Stimulated activated CD8-positive, alpha-beta memory T cell treated with anti-CD3 and anti-CD28 coated beads, Interleukin-7, amount 100 ng/mL, for 24 hours (primary cell): ENCODE data around the gene ATP2C2.

Experiments used
- DNase-seq: peaks from one replicate; pipeline ENCODE4 v3.0.0-alpha.2; 2020; ENCODE audit warnings: low read depth

The ATP2C2 gene

DNA sequence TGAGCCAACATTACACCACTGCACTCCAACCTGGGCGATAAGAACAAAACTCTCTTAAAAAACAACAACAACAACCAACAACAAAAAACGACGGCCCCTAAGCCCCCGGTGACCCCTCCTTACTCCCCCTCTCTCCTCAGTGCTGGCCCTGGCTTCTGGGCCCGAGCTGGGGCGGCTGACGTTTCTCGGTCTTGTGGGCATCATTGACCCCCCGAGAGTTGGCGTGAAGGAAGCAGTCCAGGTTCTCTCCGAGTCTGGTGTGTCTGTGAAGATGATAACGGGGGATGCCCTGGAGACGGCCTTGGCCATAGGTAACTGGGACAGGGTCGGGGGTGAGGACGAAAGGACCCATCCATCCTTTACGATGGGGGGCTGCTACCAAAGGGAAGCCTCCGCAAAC, 83.4 kb downstream of the ATP2C2 start:
- no peak for DNase-seq

DNA sequence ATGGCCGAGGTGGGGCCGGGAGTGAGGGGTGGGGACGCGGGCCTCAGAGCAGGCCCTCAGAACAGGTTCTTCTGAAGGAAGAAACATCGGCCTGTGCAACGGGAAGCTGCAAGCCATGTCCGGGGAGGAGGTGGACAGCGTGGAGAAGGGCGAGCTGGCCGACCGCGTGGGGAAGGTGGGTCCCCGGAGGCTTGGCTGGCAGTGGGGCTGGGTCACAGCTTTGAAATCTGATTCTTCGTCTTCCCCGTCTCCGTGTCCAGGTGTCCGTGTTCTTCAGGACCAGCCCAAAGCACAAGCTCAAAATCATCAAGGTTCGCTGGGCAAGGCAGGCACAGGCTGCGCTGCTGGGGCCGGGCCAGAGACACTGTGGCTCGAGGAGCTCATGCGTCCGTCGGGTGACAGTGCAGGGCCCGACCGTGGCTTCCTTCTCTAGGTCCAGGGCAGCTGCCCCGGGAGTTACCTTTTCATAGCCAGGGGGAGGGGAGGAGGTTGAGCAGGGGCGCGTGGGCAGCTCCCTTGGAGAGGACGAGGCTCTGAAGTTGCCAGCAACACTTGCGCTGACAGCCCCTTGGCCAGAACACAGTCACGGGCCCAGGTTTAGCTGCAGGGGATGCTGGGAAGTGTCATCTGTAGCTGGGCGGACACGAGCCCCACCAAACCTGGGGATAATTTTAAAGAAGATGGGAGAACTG, 84.9 kb downstream of the ATP2C2 start:
- DNase-seq: no peak

DNA sequence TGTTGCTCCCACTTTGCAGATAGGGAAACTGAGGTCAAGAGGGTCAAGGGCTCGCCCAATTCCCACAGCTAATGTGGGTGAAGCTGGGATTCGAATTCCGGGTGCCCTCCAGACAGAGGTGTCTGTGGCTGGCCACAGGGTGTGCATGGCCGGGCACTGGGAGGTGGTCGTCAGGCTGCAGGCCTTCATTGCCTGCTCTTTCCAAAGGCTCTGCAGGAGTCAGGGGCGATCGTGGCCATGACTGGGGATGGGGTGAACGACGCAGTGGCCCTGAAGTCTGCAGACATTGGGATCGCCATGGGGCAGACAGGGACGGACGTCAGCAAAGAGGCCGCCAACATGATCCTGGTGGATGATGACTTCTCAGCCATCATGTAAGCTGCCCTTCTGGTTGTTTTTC, 86.3 kb downstream of the ATP2C2 start:
- no peak for DNase-seq

DNA sequence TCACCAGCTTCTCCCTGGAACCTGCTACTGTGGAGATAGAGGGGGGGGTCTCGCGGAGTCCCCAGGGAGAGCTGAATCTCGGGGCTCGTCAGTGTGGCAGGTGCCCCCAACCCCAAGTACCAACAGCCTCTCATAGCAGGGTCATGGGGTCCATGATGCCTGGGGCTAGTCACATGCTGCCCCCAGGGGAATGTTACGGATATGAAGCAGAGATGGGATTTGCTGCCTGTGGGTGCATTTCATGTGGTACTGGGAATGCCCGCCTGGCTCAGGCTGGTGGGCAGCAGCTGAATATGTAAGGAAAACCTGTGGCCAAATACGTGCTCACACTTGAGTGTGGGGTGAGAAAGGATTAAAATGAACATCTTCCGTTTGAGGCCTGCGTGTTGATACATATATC, 86.7 kb downstream of the ATP2C2 start:
- no peak for DNase-seq

DNA sequence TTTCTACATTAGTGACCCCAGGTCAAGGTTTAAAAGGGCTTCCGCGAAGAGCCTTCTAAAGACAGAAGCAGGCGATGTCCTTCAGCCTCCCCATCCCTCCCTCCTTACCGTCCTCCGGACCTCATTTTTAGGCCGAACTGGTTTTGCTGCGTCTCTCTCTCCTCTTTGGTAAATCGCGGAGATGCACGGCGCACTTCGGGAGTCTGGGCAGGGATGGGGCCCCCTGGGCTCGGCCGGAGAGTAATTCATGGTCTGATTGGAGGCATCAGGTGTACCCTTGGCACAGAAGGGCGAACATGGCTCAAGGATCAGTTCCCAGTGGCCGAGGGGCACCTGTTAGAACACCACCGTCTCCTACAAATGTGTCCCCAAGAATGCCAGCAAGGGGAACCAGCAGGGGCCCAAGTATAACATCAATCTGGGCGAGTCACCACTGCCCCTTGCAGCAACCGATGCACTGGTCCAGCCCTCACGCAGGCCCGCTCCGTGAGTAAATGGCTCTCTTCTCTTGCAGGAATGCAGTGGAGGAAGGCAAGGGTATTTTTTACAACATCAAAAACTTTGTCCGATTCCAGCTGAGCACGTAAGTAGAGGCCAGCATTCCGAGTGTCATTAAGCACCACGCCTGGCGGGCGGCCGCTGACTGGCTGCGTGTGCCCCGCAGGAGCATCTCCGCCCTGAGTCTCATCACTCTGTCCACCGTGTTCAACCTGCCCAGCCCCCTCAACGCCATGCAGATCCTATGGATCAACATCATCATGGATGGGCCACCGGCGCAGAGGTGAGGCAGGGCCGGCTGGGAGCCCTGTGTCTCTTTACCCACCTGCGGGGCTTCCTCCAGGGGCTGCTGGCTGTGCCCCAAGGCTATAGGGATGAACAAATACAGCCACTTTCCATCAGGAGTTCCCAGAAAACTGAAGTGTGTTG, 90.5 kb downstream of the ATP2C2 start:
- DNase-seq: no peak

DNA sequence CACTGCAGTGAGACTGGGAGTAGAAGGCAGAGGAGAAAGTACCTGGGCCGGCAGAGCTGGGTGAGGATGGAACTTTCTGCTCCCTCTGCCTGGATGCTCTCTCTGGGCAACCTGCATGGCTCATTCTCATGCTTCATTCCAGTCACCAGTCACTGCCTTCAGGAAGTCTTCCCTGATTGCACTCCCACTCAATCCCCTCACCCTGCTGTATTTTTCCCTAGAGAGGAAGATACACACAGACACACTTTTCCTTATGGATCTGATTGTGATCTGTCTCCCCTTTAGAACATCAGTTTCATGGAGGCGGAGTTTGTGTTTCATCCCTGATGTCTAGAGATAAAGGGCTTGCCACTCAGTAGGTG, 91.2 kb downstream of the ATP2C2 start:
- no peak for DNase-seq

DNA sequence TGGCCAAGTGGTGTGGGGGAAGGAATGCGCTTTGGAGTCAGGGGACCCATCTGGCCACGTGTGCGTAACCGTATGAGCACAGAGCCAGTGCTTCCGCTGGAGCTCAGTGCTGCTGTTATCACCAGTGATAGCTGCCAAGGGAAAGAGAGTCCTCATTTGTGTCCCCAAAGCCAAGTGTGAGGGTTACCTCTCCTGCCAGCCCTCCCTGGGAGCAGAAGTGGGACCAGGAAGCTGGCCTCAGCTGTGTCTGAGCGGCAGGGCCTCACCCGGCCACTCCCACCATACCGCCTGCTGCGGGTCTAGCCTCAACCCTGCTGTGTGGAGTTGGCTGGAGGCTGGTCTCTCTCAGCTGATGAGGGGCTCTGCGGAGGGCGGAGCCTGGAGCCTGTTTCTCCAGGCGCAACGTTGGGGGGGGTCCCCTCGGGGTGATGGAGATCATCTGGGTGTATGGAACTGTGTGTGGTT, 91.6 kb downstream of the ATP2C2 start:
- DNase-seq: no peak

DNA sequence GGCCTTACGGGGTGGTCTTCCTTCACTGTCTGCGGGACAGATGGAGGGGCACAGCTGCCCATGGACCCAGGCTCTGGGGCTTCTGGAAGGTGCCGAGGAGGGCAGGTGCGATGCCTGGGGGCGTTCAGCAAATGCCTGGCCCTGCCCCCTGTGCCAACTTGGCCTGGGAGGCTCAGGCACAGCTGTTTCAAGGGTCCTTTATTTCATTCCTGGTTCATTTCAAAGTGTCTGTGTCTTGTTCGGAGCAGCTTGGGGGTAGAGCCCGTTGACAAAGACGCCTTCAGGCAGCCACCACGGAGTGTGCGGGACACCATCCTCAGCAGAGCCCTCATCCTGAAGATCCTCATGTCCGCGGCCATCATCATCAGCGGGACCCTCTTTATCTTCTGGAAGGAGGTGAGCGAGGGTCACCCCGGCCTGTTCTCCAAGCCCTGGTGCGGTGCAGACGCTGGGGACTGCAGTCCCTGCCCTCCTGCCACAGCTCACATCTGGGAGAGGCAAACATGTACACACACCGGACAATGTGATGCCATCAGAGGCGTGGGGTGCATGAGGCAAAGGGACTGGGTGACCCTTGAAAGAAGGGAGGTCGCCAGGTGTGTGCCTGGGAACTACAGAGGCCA, 92.2 kb downstream of the ATP2C2 start:
- no peak for DNase-seq

DNA sequence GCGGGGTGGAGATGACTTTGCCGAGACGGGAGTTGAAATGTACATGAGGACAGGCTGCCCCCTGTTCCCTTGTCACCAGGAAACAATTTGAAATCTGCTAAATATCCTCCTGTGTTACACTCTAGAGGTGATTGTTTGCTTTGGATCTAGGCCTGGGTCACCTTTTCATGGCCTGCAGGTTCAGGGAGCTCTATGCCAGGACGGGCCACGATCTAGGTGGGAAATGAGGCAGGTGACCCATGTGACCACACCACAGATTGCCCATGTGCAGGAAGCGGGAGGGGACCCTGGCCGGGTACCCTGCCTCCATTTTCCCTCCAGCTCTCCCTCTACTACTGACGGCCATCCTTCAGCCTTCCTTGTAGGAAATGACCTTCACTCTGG, 92.7 kb downstream of the ATP2C2 start:
- DNase-seq: no peak

DNA sequence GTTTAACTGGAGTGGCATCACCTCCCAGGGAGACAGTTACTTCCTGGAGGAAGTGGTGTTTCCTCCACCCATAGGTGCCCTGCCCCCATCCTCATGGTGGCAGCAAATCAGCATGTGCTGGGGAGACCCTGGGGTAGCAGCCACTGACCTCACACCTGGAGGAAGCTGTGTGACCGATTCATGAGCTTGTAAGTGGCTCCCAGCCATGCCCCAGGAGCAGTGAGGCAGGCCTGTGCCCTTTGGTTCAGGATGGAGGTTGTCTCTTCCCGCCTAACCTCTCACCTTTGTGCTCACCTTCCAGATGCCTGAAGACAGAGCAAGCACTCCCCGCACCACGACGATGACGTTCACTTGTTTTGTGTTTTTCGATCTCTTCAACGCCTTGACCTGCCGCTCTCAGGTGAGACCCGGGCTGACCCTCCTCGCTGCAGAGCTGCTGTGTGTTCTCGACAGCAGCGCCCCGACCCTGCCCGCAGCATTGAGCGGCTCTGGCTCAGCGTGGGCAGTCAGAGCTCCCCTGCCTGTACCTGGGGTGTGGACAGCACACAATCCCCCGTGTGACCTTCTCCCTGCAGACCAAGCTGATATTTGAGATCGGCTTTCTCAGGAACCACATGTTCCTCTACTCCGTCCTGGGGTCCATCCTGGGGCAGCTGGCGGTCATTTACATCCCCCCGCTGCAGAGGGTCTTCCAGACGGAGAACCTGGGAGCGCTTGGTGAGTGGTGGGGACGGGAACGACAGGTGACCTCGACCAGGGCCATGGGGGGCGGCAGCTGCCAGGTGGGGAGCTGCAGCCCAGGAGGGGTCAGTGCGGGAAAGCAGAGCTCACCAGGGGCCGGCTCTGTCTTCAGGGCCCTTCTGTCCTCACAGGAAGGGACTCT, 93.3 kb downstream of the ATP2C2 start:
- no peak for DNase-seq

DNA sequence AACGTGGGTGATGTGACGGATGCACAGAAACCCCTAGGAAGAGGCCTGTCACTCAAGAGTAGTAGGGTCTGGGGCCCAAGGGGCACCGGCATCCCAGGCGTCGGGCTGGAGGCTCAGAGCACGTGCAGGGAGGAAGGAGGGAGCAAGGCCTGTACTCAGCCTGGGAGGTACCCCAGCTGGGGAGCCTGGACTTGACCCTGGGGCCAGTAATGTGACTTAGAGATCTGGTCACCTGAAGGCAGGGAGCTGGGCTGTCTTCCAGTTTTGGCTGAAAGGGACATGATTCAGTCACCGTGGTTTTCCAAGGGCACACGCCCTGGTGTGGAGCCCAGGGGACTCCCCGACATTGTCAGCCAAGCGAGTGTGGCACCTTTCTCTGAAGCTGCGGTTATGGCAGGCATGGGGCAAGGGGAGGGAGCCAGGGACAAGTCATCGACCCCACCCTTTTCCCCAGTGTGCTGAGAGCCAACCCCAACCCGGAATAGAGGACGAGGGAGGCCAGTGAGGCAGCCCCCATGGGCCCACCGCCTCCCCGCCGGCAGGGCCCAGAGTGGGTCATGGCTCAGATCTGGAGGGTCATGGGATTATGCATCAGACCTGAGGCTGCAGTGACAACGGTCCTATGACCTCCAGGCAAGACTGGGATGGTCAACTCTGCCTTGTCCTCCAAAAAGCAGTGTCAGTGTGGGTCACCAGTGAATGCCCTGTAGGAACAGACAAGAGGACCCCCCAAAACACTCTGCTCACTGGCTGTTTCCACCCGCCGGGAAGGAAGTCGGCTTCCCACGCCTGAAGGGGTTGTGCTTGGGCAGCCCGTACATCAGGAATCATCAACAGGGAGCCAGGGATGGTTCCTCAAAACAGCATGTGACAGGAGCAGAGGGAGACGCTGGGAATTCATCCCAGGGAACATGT, 94.2 kb downstream of the ATP2C2 start:
- DNase-seq: no peak

DNA sequence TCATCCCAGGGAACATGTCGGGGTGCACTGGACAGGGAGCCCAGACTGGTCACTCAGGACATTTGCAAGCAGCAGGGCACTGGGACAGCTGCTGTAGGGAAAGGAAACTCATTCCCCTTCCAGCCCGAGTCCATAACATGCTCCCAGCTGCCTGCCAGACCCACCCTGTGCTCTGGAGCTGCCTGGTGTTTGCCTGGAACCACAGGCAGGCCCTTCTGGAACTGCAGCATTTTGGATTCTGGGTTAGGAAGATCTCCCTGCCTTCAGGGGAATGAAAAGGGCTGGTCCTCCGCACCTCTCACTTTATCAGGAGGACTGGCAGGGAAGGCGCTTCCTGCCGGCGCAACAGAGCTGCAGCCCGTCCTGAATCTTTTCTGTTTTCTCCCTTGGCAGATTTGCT, 94.9 kb downstream of the ATP2C2 start:
- DNase-seq: no peak

DNA sequence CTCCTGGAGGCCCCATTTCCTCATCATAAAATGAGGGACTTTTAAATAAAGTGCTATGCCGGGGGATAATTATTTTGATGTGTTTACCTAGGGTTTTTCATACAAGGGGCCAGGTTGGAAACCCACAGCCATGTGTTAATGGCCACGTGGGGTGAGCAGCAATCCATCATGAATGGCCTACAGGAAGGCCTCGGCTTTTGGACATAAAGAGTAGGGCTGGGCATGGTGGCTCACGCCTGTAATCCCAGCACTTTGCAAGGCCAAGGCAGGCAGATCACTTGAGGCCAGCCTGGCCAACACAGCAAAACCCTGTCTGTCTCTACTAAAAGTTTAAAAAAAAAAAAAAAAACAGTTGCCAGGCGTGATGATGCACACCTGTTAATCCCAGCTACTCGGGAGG, 95.8 kb downstream of the ATP2C2 start:
- DNase-seq: no peak

DNA sequence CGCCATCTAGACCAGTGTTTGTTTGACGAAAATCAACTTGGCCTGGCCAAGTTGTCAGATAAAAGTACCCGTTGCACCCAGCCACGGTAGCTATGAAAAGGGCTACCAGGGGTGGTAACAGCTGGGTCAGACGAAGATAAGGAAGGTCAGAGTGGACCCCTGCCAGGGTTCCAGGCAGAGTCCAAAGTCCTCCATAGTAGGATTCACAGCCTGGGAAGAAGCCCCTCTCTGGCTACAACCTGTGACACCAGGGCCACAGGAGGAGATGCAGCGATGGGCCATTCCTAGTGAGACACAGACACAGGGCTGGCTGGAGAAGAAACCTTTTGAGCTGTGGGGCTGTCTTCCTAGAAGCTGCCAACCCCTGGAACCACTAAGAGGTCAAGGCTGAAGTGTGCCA, 96.8 kb downstream of the ATP2C2 start:
- DNase-seq: no peak

DNA sequence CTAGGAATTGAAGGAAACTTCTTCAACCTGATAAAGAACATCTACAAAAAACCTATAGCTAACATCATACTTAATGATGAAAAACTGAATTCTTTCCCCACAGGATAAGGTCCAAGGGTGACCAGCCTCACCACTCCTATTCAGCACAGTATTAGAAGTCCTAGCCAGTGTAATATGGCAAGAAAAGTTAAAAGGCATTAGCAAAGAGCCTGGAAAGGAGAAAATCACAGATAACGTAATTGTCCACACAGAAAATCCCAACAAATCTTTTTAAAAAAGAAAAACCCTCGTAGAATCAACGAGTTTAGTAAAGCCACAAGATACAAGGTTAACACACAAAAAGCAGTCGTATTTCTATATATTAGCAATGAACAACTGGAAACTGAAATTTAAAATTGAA, 98.4 kb downstream of the ATP2C2 start:
- no peak for DNase-seq

DNA sequence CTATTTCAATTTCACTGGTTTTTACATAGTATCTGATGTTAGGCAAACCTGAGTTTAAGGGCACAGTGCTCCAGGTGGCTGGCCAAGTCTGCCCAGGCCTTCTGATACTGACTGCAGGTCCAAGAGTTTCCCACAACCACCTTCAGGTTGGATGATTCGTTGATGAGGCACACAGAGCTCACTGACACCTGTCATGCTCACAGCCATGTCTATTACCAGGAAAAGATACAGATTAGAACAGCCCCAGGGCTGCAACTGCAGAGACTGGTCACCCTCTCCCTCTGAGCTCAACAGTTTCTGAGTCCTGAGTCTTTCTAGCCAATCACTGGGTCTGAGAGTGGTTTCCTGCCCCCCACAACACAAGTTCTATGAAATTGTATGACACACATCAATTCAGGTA, 98.9 kb downstream of the ATP2C2 start:
- no peak for DNase-seq

DNA sequence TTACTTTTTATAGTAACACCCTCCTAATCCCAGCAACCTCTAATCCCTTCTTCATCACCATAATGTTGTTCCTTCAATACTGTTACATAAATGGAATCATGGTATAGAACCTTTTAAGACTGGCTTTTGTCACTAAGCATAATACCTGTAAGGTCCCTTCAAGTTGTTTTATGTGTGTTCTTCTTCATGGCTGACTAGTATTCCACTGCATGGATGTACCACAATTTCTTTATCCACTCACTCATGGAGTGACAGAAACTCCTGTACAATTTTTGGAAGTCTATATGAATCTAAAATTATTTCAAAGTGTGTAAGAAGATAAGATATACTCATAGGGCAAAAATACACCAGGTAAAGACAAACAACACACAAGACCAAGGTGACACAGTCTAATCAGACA, 99.4 kb downstream of the ATP2C2 start:
- no peak for DNase-seq

DNA sequence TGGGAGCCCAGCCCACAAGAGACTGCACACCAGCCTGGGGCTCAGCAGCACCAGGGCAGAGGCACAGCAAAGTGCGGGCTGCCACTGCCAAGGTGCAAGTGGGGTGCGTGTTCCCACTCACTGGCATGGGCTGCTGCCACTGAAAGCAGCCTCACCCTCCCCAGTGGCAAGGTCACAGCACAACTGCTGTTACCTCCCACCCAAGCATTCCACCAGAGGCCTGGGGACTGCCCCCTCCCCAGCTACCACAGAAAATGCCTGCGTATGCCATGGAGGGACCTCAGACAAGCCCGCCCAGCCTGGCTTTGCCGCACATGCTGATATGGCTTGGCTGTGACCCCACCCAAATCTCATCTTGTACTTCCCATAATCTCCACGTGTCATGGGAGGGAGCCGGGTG, 103.0 kb downstream of the ATP2C2 start:
- no peak for DNase-seq

DNA sequence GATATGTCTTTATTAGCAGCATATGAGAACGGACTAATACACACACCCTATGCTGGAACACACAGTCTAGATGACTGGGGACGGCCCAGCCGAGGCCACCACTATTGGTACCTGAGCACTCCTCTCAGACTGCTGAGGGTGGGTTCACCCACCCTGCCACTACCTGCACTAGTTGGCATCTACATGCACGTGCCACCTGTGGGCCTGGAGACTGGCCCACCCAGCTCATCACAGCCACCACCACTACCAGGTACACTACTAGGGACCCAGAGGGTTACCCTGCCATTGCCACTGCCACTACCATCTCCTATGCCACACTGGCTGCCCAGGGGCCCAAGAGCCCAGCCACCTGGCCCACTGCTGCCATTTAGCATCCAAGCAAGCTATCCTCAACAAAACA, 103.6 kb downstream of the ATP2C2 start:
- DNase-seq: no peak

DNA sequence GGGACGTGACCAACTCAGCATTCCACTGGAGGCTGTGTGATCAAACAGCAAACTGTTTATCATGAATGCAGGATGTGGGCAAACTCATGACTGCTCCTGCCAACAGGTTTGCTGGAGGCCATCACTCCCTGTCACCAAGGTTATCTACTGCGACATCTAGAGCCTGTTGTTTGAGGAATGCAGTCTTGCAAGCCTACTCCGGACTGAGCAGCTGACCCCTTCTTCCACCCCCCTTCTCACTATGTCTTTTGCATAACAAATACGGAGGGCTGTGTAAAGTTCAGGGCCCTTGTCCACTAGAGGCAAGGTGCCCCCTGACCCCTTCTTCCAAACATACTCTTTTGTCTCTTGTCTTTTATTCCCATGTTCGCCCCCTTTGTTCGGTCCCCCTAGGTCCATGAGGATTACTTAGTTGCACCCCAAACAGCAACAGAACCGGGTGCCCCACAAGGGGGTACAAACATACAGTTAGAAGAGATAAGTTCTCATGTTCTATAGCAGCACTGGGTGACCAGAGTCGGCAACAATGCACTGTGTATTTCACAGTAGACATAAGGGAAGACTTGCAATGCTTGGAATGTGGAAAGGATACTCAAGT, 107.4 kb downstream of the ATP2C2 start:
- DNase-seq: no peak

DNA sequence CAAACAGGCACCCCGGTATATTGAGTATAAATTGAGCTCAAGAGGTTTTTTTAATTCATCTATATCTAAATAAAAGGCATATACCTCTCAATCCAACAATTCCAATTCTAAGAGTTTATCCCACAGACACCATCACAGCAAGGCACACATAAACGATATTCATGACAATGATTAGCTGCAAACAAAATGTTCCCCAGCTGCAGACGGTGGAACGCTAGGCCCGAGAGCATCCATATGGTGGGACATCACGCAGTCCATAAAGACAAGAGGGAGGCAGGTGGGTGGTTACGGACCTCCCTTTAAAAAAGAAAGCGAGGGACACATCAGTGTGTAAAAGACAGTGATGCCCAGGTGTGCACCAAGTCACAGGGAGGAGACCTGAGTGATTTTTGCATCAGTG, 108.1 kb downstream of the ATP2C2 start:
- DNase-seq: no peak
